Kidney (tissue), 14 donors: ENCODE measurements around the gene SLC22A8. TPM values are rescaled to one million over a fixed set of nuclear protein-coding genes. Genes with fewer than 3 reads are reported as not detected.
"Not testable (repeated sequence)": the region's sequence is repeated elsewhere in the genome, so short reads cannot be mapped to it uniquely, and the experiment has no call there.

Source experiments
- DNase-seq, 5 donors: peaks; one replicate each; pipeline ENCODE4 v3.0.0-alpha.2; 2013 to 2020
- FAIRE-seq: peaks from 2 replicates; lab custom pipeline; 2012; peaks lifted over from hg19 to GRCh38; lab: Jason Lieb, UNC
- H3K27ac ChIP-seq, 2 donors: one replicate each; pipeline ENCODE4 v1.7.0; 2013; ENCODE audit warnings: low read depth in 2 of 2, low read length in 2 of 2, inconsistent platforms in 1 of 2
- H3K27me3 ChIP-seq: one replicate; pipeline ENCODE4 v1.7.1; 2013; ENCODE audit warnings: low read length, inconsistent platforms; ENCODE audit not compliant: control insufficient read depth, insufficient read depth
- H3K36me3 ChIP-seq, 3 donors: one replicate each; pipeline versions ENCODE4 v1.7.0 to v1.7.1; 2013; ENCODE audit warnings: low read length in 3 of 3, control low read depth in 1 of 3, inconsistent platforms in 1 of 3; ENCODE audit not compliant: insufficient read depth in 3 of 3, control insufficient read depth in 2 of 3
- H3K4me1 ChIP-seq, 3 donors: one replicate each; pipeline versions ENCODE4 v1.7.0 to v1.7.1; 2013; ENCODE audit warnings: low read length in 3 of 3, inconsistent platforms in 1 of 3, low read depth in 1 of 3; ENCODE audit not compliant: control insufficient read depth in 2 of 3, insufficient read depth in 2 of 3
- H3K4me3 ChIP-seq, 3 donors: one replicate each; pipeline versions ENCODE4 v1.7.0 to v1.8.1; 2013; ENCODE audit warnings: low read length in 3 of 3, control low read depth in 1 of 3, inconsistent platforms in 1 of 3
- H3K9ac ChIP-seq, 3 donors: one replicate each; pipeline versions ENCODE4 v1.7.0 to v1.7.1; 2013; ENCODE audit warnings: low read length in 3 of 3, control low read depth in 1 of 3, inconsistent platforms in 1 of 3
- H3K9me3 ChIP-seq, 3 donors: one replicate each; pipeline versions ENCODE4 v1.7.0 to v1.7.1; 2013; ENCODE audit warnings: low read length in 3 of 3, control low read depth in 1 of 3, inconsistent platforms in 1 of 3; ENCODE audit not compliant: control insufficient read depth in 2 of 3, insufficient read depth in 1 of 3
- CTCF ChIP-seq: IDR thresholded peaks from 3 replicates; pipeline ENCODE4 v1.5.1; 2012; ENCODE audit warnings: mild to moderate bottlenecking, moderate library complexity, borderline replicate concordance; ENCODE audit not compliant: insufficient read depth; ENCODE audit errors: extremely low read depth
- intact Hi-C: fragments of 100-400 bp; cut with DNase I; formaldehyde crosslinking; loops from one replicate; pipeline ENCODE4 v1.11.1; 2022
- polyA plus RNA-seq: library from polyadenylated mRNA; stranded (reverse); fragments of 350-450 nt; fragmentation: Illumina TruSeq; extraction: RNeasy Lipid Tissue Mini Kit (QIAGEN cat#74804); gene quantifications from one replicate; pipeline ENCODE4 v1.2.3, GENCODE V29; 2014; ENCODE audit warnings: low read depth, low replicate concordance; ENCODE audit not compliant: insufficient read depth
- total RNA-seq: library from RNA; stranded (reverse); fragmentation: NEBNext Ultra II Directional; extraction: Animal tissue kit (Norgen Biotek cat#: 25700); gene quantifications from one replicate; pipeline ENCODE4 v1.2.1, GENCODE V29; 2021
- donor health status: control.
- donor health status: control.
- donor health status: control.
- donor health status: control.
- donor health status: control.
- donor health status: DM: yes; HTN: yes; CAD: no.
- donor health status: Normal renal cell carcinoma (clear cell type).

Gene SLC22A8
- total and polyA plus RNA-seq, 2 donors from 2014 or later: 0.41 to 447 TPM

- H3K27ac ChIP-seq: no peak overlapping the region
- no peaks in the 10 kb centered on the region for H3K27me3 ChIP-seq
- H3K9ac ChIP-seq: no peak overlapping the region
- peaks cover 0 to 9% (median 7%) of the 10 kb centered on the region in 3 donors for H3K4me1 ChIP-seq
- DNase-seq (no peak), FAIRE-seq (no peak)
- H3K36me3 ChIP-seq: no peaks in the 10 kb centered on the region
- intact Hi-C loops: no loop called here
- TF ChIP-seq CTCF: no peak
- H3K4me3 ChIP-seq: no peak overlapping the region
- H3K9me3 ChIP-seq: no peaks in the 10 kb centered on the region
Measured at GRCh38 chr11:62957147-62957546, 58.5 kb downstream of the SLC22A8 start.

- Histone ChIP-seq H3K4me1 (peaks cover 0 to 9% (median 5%) of the 10 kb centered on the region in 3 donors), H3K4me3 (no peak overlapping the region), H3K9ac (no peak overlapping the region), H3K27me3 (no peaks in the 10 kb centered on the region), H3K27ac (no peak overlapping the region), H3K36me3 (no peaks in the 10 kb centered on the region), H3K9me3 (no peaks in the 10 kb centered on the region)
- intact Hi-C loops: no loop called here
- no peak for FAIRE-seq
- TF ChIP-seq CTCF: no peak
- no peak for DNase-seq
Measured at GRCh38 chr11:62954478-62954877, 61.2 kb downstream of the SLC22A8 start.

- no peak for TF ChIP-seq CTCF
- no peaks in the 10 kb centered on the region for H3K9me3 ChIP-seq
- H3K36me3 ChIP-seq: no peaks in the 10 kb centered on the region
- DNase-seq (no peak), FAIRE-seq (no peak)
- H3K4me1 ChIP-seq: peaks cover 0 to 5% (median 0%) of the 10 kb centered on the region in 3 donors
- no peak overlapping the region for H3K9ac ChIP-seq
- H3K27me3 ChIP-seq: no peaks in the 10 kb centered on the region
- intact Hi-C loops: no loop called here
- no peak overlapping the region for H3K27ac ChIP-seq
- no peak overlapping the region for H3K4me3 ChIP-seq
Measured at GRCh38 chr11:62953811-62954210, 61.8 kb downstream of the SLC22A8 start.

GRCh38 chr11:62948765-62949320 is 66.8 kb downstream of the SLC22A8 start:
- FAIRE-seq: no peak
- Histone ChIP-seq H3K9me3 (no peaks in the 10 kb centered on the region), H3K36me3 (no peaks in the 10 kb centered on the region), H3K4me1 (no peaks in the 10 kb centered on the region), H3K27me3 (no peaks in the 10 kb centered on the region), H3K27ac (no peak overlapping the region), H3K4me3 (no peak overlapping the region), H3K9ac (no peak overlapping the region)
- DNase-seq: no peak
- TF ChIP-seq CTCF: no peak
- intact Hi-C loops: no loop called here

- FAIRE-seq, intact Hi-C loops, H3K27ac ChIP-seq: not testable (repeated sequence)
Measured at GRCh38 chr11:62945538-62945937, 70.1 kb downstream of the SLC22A8 start.

More at GRCh38 chr11:62945538-62945937, 70.1 kb downstream of the SLC22A8 start:
- not testable (repeated sequence) for H3K9ac ChIP-seq, H3K36me3 ChIP-seq, H3K27me3 ChIP-seq, H3K9me3 ChIP-seq, H3K4me3 ChIP-seq, DNase-seq, H3K4me1 ChIP-seq
